Subcutaneous abdominal adipose tissue (tissue), 5 donors: ENCODE measurements around the gene TMPRSS2.

Source experiments
- H3K27ac ChIP-seq: one replicate; pipeline ENCODE4 v1.7.0; 2013; ENCODE audit warnings: low read depth, mild to moderate bottlenecking, inconsistent platforms, low read length, moderate library complexity
- H3K27me3 ChIP-seq, 5 donors: one replicate each; pipeline ENCODE4 v1.7.0; 2013; ENCODE audit warnings: low read length in 5 of 5, inconsistent platforms in 1 of 5; ENCODE audit not compliant: control insufficient read depth in 5 of 5, insufficient read depth in 4 of 5
- H3K36me3 ChIP-seq, 5 donors: one replicate each; pipeline ENCODE4 v1.7.0; 2013; ENCODE audit warnings: low read length in 5 of 5; ENCODE audit not compliant: control insufficient read depth in 5 of 5, insufficient read depth in 5 of 5
- H3K4me1 ChIP-seq, 5 donors: one replicate each; pipeline ENCODE4 v1.7.0; 2013; ENCODE audit warnings: low read length in 5 of 5, mild to moderate bottlenecking in 3 of 5, moderate library complexity in 1 of 5; ENCODE audit not compliant: control insufficient read depth in 5 of 5, insufficient read depth in 5 of 5
- H3K4me3 ChIP-seq, 5 donors: one replicate each; pipeline ENCODE4 v1.7.0; 2013; ENCODE audit warnings: low read length in 5 of 5, low read depth in 1 of 5
- H3K9ac ChIP-seq, 5 donors: one replicate each; pipeline ENCODE4 v1.7.0; 2013; ENCODE audit warnings: low read length in 5 of 5, mild to moderate bottlenecking in 4 of 5, moderate library complexity in 3 of 5
- H3K9me3 ChIP-seq, 5 donors: one replicate each; pipeline ENCODE4 v1.7.0; 2013; ENCODE audit warnings: low read length in 5 of 5; ENCODE audit not compliant: control insufficient read depth in 5 of 5
- donor health status: healthy.
- donor health status: healthy.
- donor health status: healthy.
- donor health status: healthy.
- donor health status: healthy.

TMPRSS2 gene

GRCh38 chr21:41536076-41536826 lies 28.3 kb upstream of the TMPRSS2 start:
- Histone ChIP-seq H3K36me3 (no peaks in the 10 kb centered on the region), H3K27me3 (peaks cover 0 to 28% (median 16%) of the 10 kb centered on the region in 5 donors), H3K27ac (no peak overlapping the region), H3K4me1 (no peaks in the 10 kb centered on the region), H3K9me3 (no peaks in the 10 kb centered on the region), H3K4me3 (no peak overlapping the region), H3K9ac (no peak overlapping the region)

DNA sequence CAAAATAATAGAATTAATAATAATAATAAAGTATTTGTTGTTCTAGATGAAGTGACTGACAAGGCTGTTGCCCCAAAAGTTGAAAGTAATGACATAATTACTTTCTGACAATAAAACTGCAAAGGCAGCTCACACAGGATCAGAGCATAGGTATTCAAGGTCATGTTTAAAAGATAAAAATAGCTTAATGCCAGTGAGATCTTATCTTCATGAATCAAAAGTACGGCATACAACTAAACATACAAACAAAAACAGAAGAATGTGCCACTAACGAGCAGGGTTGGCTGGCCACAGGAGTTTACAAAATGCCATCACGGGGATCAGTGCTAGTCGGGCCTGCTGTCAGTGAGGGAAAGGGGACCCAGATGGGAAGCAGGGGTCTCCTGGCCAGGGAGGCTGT lies 22.4 kb upstream of the TMPRSS2 start:
- Histone ChIP-seq H3K27me3 (peaks cover 5 to 15% (median 10%) of the 10 kb centered on the region in 5 donors), H3K4me1 (no peaks in the 10 kb centered on the region)

DNA sequence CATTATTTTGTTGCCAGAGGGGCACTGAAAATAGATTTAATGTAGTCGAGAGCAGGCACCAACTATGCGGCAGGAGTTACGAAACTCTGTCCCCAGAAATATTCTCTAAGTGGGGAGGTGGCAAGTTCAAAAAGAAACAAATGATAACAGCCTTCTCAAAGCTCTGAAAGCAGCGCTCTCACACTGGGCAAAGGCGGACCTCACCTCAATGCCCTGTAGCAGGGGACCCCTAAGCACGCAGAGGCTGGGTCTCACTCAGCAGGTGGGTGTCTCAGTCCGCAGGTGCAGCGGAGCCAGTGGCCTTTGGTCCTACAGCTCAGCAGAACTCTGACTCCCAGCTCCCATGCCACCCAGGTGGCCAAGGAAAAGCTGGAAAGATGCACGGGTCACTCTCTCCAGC lies 21.8 kb upstream of the TMPRSS2 start:
- no peak overlapping the region for H3K4me3 ChIP-seq
- H3K4me1 ChIP-seq = no peaks in the 10 kb centered on the region
- no peak overlapping the region for H3K9ac ChIP-seq
- H3K36me3 ChIP-seq = no peaks in the 10 kb centered on the region
- no peaks in the 10 kb centered on the region for H3K9me3 ChIP-seq
- H3K27ac ChIP-seq = no peak overlapping the region
- peaks cover 8 to 20% (median 10%) of the 10 kb centered on the region in 5 donors for H3K27me3 ChIP-seq

More for the DNA sequence above, 22.4 kb upstream of the TMPRSS2 start:
- Histone ChIP-seq H3K27ac (no peak overlapping the region), H3K9ac (no peak overlapping the region), H3K9me3 (no peaks in the 10 kb centered on the region), H3K4me3 (no peak overlapping the region), H3K36me3 (no peaks in the 10 kb centered on the region)

- H3K9ac ChIP-seq = no peak overlapping the region
- H3K36me3 ChIP-seq = no peaks in the 10 kb centered on the region
- no peaks in the 10 kb centered on the region for H3K9me3 ChIP-seq
- no peak overlapping the region for H3K4me3 ChIP-seq
- H3K27ac ChIP-seq = no peak overlapping the region
- H3K4me1 ChIP-seq = no peaks in the 10 kb centered on the region
- H3K27me3 ChIP-seq = peaks cover 4 to 17% (median 12%) of the 10 kb centered on the region in 5 donors
Measured at GRCh38 chr21:41526478-41527087, 18.6 kb upstream of the TMPRSS2 start.

DNA sequence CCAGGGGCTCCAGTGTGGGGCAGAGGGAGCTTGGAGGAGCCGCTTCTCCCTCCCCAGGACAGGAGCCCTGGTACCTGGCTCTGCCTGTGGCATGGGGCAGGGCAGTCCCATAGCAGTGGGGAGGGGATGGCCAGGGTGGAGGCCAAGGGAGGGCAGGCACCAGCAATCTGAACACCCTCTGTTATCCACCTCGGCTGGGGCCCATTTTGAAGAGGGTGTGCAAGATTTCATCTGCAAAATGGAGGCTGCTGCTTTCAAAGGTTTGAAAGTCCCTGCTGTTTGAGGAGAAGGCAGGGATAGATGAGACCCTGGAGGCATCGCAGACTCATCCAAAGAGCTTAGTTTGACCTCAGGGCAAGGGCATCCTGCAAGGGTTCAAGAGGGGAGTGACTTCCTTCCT lies 15.2 kb upstream of the TMPRSS2 start:
- no peak overlapping the region for H3K9ac ChIP-seq

GRCh38 chr21:41521489-41522027 lies 13.6 kb upstream of the TMPRSS2 start:
- Histone ChIP-seq H3K9me3 (peaks cover 0 to 5% (median 0%) of the 10 kb centered on the region in 5 donors), H3K36me3 (no peaks in the 10 kb centered on the region), H3K9ac (no peak overlapping the region), H3K27ac (no peak overlapping the region), H3K27me3 (peaks cover 0 to 11% (median 5%) of the 10 kb centered on the region in 5 donors), H3K4me3 (no peak overlapping the region), H3K4me1 (no peaks in the 10 kb centered on the region)

More for the DNA sequence above, 15.2 kb upstream of the TMPRSS2 start:
- Histone ChIP-seq H3K9me3 (peaks cover 0 to 5% (median 0%) of the 10 kb centered on the region in 5 donors), H3K27me3 (peaks cover 0 to 19% (median 12%) of the 10 kb centered on the region in 5 donors), H3K27ac (no peak overlapping the region), H3K36me3 (no peaks in the 10 kb centered on the region), H3K4me1 (no peaks in the 10 kb centered on the region), H3K4me3 (no peak overlapping the region)

DNA sequence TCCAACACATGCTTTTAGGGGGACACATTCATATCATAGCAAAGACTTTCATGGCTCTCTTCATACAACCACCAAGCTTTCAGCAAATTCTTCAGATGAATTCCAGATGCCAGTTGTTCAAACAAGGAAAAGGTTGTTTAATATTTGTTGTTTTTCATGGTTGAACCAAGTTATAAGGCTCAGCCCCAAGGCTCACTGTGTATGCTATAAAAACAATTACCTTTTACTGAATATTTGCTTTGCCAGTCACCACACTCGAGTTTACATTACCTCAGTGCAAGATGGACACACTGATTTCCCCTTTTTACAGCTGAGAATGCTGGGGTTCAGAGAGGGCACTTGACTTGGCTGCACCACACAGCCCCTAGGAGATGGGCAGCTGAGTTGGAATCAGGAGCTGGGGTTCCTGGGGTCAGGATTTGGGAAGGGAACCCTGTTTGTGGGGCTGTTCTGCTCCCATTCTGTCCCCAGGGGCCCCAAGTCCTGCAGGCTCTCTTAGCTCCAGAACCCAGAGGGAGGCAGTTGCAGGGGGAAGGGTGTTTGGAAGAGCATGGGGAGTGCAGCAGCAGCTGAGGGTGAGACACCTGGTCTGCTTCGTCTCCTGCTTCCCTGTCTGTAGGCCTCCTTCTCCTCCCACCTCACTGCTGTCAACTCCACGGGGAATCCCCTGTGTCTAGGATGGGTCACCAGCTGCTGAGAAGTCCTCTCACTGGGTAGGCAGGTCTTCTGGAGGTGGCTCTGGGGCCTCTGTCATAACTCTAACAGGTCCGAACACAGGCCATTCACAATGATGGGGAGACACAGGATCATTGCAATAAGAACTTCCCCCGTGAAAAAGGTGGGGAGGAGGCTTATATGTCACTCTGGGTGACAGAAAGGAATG lies 12.8 kb upstream of the TMPRSS2 start:
- H3K27me3 ChIP-seq = peaks cover 0 to 10% (median 5%) of the 10 kb centered on the region in 5 donors
- no peak overlapping the region for H3K4me3 ChIP-seq
- no peak overlapping the region for H3K27ac ChIP-seq
- H3K9ac ChIP-seq = no peak overlapping the region
- no peaks in the 10 kb centered on the region for H3K36me3 ChIP-seq
- no peaks in the 10 kb centered on the region for H3K4me1 ChIP-seq
- peaks cover 0 to 5% (median 0%) of the 10 kb centered on the region in 5 donors for H3K9me3 ChIP-seq

DNA sequence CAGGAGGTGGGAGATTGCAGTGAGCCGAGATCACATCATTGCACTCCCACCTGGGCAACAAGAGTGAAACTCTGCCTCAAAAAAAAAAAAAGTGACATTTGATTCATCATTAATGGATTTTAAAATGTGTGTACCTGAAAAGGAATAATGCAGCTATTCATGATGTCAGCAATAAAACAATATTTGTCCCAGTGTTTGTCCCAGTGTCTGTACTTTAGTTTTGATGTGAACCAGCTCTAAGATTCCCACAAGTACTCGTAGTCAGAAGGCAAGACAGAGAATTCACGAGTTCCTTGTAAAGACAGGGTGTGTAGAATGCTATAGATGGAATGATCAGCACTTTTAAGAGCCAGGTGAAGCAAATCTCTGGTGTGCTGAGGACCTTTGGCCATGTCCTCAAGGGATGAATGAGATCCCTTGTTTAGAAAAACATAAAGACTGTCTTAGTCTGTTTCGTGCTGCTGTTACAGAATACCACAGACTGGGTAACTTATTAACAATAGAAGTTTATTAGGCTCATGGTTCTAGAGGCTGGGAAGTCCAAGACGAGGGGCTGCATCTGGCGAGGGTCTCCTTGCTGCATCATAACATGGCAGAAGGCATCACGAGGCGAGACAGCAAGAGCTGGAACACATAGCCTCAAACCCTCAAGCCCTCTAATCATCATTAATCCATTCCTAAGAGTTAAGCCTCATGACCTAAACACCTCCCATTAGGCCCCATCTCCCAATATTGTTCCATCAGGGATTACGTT lies 12.0 kb upstream of the TMPRSS2 start:
- peaks cover 0 to 5% (median 0%) of the 10 kb centered on the region in 5 donors for H3K9me3 ChIP-seq
- no peak overlapping the region for H3K9ac ChIP-seq
- no peak overlapping the region for H3K4me3 ChIP-seq
- H3K4me1 ChIP-seq = no peaks in the 10 kb centered on the region
- peaks cover 0 to 9% (median 3%) of the 10 kb centered on the region in 5 donors for H3K27me3 ChIP-seq
- H3K36me3 ChIP-seq = no peaks in the 10 kb centered on the region
- no peak overlapping the region for H3K27ac ChIP-seq

- Histone ChIP-seq H3K27me3 (peaks cover 0 to 9% (median 3%) of the 10 kb centered on the region in 5 donors), H3K27ac (no peak overlapping the region), H3K9ac (no peak overlapping the region), H3K4me3 (no peak overlapping the region), H3K36me3 (no peaks in the 10 kb centered on the region), H3K9me3 (peaks cover 0 to 5% (median 0%) of the 10 kb centered on the region in 5 donors), H3K4me1 (no peaks in the 10 kb centered on the region)
Measured at GRCh38 chr21:41518757-41519156, 10.8 kb upstream of the TMPRSS2 start.
